Measurements from ENCODE around the gene TATDN2.

Gene TATDN2

GRCh38 chr3:10308678-10309077 is 60.4 kb downstream of the TATDN2 start:
- no peak for DNase-seq (ENCODE audit: insufficient read length, low spot score)
- TF ChIP-seq, protein P1, sequence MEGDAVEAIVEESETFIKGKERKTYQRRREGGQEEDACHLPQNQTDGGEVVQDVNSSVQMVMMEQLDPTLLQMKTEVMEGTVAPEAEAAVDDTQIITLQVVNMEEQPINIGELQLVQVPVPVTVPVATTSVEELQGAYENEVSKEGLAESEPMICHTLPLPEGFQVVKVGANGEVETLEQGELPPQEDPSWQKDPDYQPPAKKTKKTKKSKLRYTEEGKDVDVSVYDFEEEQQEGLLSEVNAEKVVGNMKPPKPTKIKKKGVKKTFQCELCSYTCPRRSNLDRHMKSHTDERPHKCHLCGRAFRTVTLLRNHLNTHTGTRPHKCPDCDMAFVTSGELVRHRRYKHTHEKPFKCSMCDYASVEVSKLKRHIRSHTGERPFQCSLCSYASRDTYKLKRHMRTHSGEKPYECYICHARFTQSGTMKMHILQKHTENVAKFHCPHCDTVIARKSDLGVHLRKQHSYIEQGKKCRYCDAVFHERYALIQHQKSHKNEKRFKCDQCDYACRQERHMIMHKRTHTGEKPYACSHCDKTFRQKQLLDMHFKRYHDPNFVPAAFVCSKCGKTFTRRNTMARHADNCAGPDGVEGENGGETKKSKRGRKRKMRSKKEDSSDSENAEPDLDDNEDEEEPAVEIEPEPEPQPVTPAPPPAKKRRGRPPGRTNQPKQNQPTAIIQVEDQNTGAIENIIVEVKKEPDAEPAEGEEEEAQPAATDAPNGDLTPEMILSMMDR (IDR thresholded peaks at IDR 0.05; ENCODE audit: insufficient read depth, missing control alignments): no peak
- FAIRE-seq: no peak

GRCh38 chr3:10309736-10310135 is 61.5 kb downstream of the TATDN2 start:
- TF ChIP-seq, protein P1 (IDR thresholded peaks at IDR 0.05; ENCODE audit: insufficient read depth, missing control alignments): no peak
- no peak for DNase-seq (ENCODE audit: insufficient read length, low spot score)
- FAIRE-seq: no peak

- TF ChIP-seq, protein P1 (IDR thresholded peaks at IDR 0.05; ENCODE audit: insufficient read depth, missing control alignments): no peak
- DNase-seq (ENCODE audit: insufficient read length, low spot score) (no peak), FAIRE-seq (no peak)
Measured at GRCh38 chr3:10310578-10310977, 62.3 kb downstream of the TATDN2 start.

DNA sequence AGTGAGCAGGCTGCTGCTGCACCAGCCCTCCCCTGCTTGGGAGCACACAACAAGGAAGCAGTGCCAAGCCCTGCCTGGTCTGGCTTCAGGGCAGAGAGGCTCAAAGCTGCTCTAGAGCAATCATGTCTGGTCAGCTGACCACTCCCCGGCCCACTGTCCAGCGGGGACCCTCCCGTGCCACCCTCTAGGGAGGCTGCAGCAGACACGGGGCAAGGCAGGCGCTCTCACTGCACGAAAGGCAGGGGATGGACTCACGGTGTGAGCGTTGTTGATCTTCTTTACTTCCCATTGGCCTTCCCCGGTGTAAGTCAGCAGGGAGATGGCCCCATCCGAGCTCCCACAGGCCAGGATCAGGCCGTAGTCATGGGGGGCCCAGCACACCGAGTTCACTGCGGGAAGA is 63.5 kb downstream of the TATDN2 start:
- no peak for FAIRE-seq
- DNase-seq (ENCODE audit: insufficient read length, low spot score): no peak
- TF ChIP-seq, protein P1 (IDR thresholded peaks at IDR 0.05; ENCODE audit: insufficient read depth, missing control alignments): no peak

GRCh38 chr3:10312391-10312790 is 64.1 kb downstream of the TATDN2 start:
- no peak for DNase-seq (ENCODE audit: insufficient read length, low spot score)
- no peak for FAIRE-seq
- TF ChIP-seq, protein P1 (IDR thresholded peaks at IDR 0.05; ENCODE audit: insufficient read depth, missing control alignments): no peak

DNA sequence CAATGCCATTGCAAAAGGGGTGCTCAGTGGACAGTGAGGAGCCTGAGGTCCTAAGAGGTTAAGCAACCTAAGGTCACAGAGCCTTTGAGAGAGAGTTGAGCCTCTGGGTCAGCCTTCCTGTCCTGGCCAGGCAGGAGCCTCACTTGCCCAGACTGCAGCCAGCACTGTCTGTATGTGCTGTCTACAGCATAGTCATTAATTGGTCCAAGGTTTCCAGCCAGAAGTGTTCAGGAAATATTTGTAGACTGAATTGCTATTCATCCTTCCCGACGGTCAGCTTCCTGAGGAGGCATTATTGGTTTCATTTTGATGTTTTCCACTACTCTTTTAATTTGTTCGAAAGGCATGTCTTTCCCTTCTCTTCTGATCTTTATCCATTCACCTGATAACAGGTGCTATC is 64.6 kb downstream of the TATDN2 start:
- DNase-seq (ENCODE audit: insufficient read length, low spot score) (no peak), FAIRE-seq (no peak)
- TF ChIP-seq, protein P1 (IDR thresholded peaks at IDR 0.05; ENCODE audit: insufficient read depth, missing control alignments): no peak

- FAIRE-seq (no peak), DNase-seq (ENCODE audit: insufficient read length, low spot score) (no peak)
- TF ChIP-seq, protein P1 (IDR thresholded peaks at IDR 0.05; ENCODE audit: insufficient read depth, missing control alignments): no peak
Measured at GRCh38 chr3:10315101-10315500, 66.8 kb downstream of the TATDN2 start.

All from D721Med (cell line).